GM23338 (cell line): ENCODE measurements around the gene NRCAM. TPM values are rescaled to one million over a fixed set of nuclear protein-coding genes. Genes with fewer than 3 reads are reported as not detected.

Experiments used
- ATAC-seq: fragments of 200-7000 bp; cut with Tn5 transposase; 3 replicates; pipeline ENCODE4 v1.9.1; 2020
- DNase-seq: peaks from one replicate; pipeline ENCODE4 v3.0.0-alpha.2; 2015; ENCODE audit warnings: low spot score
- H2AFZ ChIP-seq: fragments of 200-600 bp; sonication (generic); 2 replicates; pipeline ENCODE4 v1.8.0; 2016; ENCODE audit warnings: antibody characterized with exemption, mild to moderate bottlenecking, moderate library complexity
- H3F3A ChIP-seq: fragments of 200-600 bp; sonication (generic); replicated peaks from 2 replicates; pipeline ENCODE4 v1.8.0; 2017; ENCODE audit warnings: antibody characterized with exemption, mixed run types, low read depth
- H3K27ac ChIP-seq: fragments of 200-600 bp; sonication (generic); 2 replicates; pipeline ENCODE4 v1.6.1; 2016; ENCODE audit warnings: low read depth
- H3K27me3 ChIP-seq: fragments of 200-600 bp; sonication (generic); 2 replicates; pipeline ENCODE4 v1.8.0; 2016; ENCODE audit warnings: mild to moderate bottlenecking, mixed run types, moderate library complexity; ENCODE audit not compliant: insufficient read depth
- H3K36me3 ChIP-seq: fragments of 200-600 bp; sonication (generic); 2 replicates; pipeline ENCODE4 v1.8.0; 2016; ENCODE audit warnings: mild to moderate bottlenecking; ENCODE audit not compliant: insufficient read depth
- H3K4me1 ChIP-seq: fragments of 200-600 bp; sonication (generic); 2 replicates; pipeline ENCODE4 v1.8.0; 2016; ENCODE audit warnings: mild to moderate bottlenecking, moderate library complexity; ENCODE audit not compliant: insufficient read depth
- H3K4me2 ChIP-seq: fragments of 200-600 bp; sonication (generic); 2 replicates; pipeline ENCODE4 v1.7.1; 2017; ENCODE audit warnings: mixed run types
- H3K4me3 ChIP-seq: fragments of 200-600 bp; sonication (generic); 2 replicates; pipeline ENCODE4 v1.6.1; 2016; ENCODE audit warnings: mixed run types
- H3K79me2 ChIP-seq: fragments of 200-600 bp; sonication (generic); replicated peaks from 2 replicates; pipeline ENCODE4 v1.8.0; 2017; ENCODE audit warnings: mild to moderate bottlenecking; ENCODE audit not compliant: insufficient read depth
- H3K9me2 ChIP-seq: fragments of 200-600 bp; sonication (generic); 2 replicates; pipeline ENCODE4 v1.8.0; 2017; ENCODE audit not compliant: insufficient read depth
- H4K20me1 ChIP-seq: fragments of 200-600 bp; sonication (generic); replicated peaks from 2 replicates; pipeline ENCODE4 v1.8.0; 2017; ENCODE audit warnings: mild to moderate bottlenecking; ENCODE audit not compliant: insufficient read depth
- H3K27ac Mint-ChIP-seq: 2 replicates; pipeline ENCODE4 v1.8.0; 2020; ENCODE audit warnings: inconsistent platforms, mild to moderate bottlenecking, moderate library complexity, mixed read lengths
- H3K27me3 Mint-ChIP-seq: 3 replicates; pipeline ENCODE4 v1.8.0; 2022; ENCODE audit warnings: low read depth, mild to moderate bottlenecking, moderate library complexity, mixed read lengths, inconsistent platforms; ENCODE audit not compliant: insufficient read depth, poor library complexity
- H3K36me3 Mint-ChIP-seq: 3 replicates; pipeline ENCODE4 v1.8.0; 2021; ENCODE audit warnings: low read depth, mild to moderate bottlenecking, inconsistent platforms, moderate library complexity, mixed read lengths
- H3K4me1 Mint-ChIP-seq: 3 replicates; pipeline ENCODE4 v1.8.0; 2020; ENCODE audit warnings: mild to moderate bottlenecking, inconsistent platforms, mixed read lengths
- H3K4me3 Mint-ChIP-seq: 3 replicates; pipeline ENCODE4 v1.8.0; 2021; ENCODE audit warnings: moderate library complexity, mild to moderate bottlenecking, inconsistent platforms, mixed read lengths
- H3K9me3 Mint-ChIP-seq: 3 replicates; pipeline ENCODE4 v1.8.0; 2020; ENCODE audit warnings: moderate library complexity, mild to moderate bottlenecking, inconsistent platforms, mixed read lengths
- CREB1 ChIP-seq: fragments of 250-450 bp; sonication (Bioruptor Pico); IDR thresholded peaks from 2 replicates; pipeline ENCODE4 v1.5.0; 2020; ENCODE audit warnings: low read depth, mild to moderate bottlenecking, moderate library complexity
- CTCF ChIP-seq, 2 experiments: fragments of 200-600 bp in 1 of 2; sonication (generic) in 1 of 2; conservative IDR thresholded peaks; 2 replicates each; pipeline versions ENCODE4 v1.5.1 to v1.6.1; 2016 to 2017; ENCODE audit warnings: antibody characterized with exemption in 2 of 2, low read depth in 2 of 2, mild to moderate bottlenecking in 2 of 2, moderate library complexity in 1 of 2
- EZH2 ChIP-seq: fragments of 200-600 bp; sonication (generic); IDR thresholded peaks from one replicate; pipeline ENCODE4 v1.8.0; 2017; ENCODE audit warnings: antibody characterized with exemption, mild to moderate bottlenecking, low read depth; ENCODE audit not compliant: unreplicated experiment
- EZH2phosphoT487 ChIP-seq: fragments of 200-600 bp; sonication (generic); IDR thresholded peaks from one replicate; pipeline ENCODE4 v1.8.1; 2018; ENCODE audit warnings: antibody characterized with exemption; ENCODE audit not compliant: unreplicated experiment
- JUNB ChIP-seq: IDR thresholded peaks from one replicate; pipeline ENCODE4 v1.6.1; 2016; ENCODE audit warnings: antibody characterized with exemption; ENCODE audit not compliant: unreplicated experiment
- NANOG ChIP-seq: IDR thresholded peaks from 2 replicates; pipeline ENCODE4 v1.6.1; 2016; ENCODE audit warnings: antibody characterized with exemption, borderline replicate concordance
- POLR2AphosphoS5 ChIP-seq: IDR thresholded peaks from 2 replicates; pipeline ENCODE4 v1.6.1; 2016; ENCODE audit warnings: antibody characterized with exemption, low read depth
- REST ChIP-seq: IDR thresholded peaks from one replicate; pipeline ENCODE4 v1.6.1; 2018; ENCODE audit warnings: antibody characterized with exemption; ENCODE audit not compliant: unreplicated experiment
- STAT1 ChIP-seq: IDR thresholded peaks from one replicate; pipeline ENCODE4 v1.6.1; 2016; ENCODE audit warnings: antibody characterized with exemption; ENCODE audit not compliant: unreplicated experiment
- ZNF114 ChIP-seq: fragments of 250-450 bp; sonication (Bioruptor Pico); IDR thresholded peaks from 2 replicates; pipeline ENCODE4 v1.5.0; 2020; ENCODE audit warnings: mild to moderate bottlenecking, moderate library complexity
- ZNF331 ChIP-seq: fragments of 250-450 bp; sonication (Bioruptor Pico); IDR thresholded peaks from 2 replicates; pipeline ENCODE4 v1.5.0; 2020; ENCODE audit warnings: low read depth, mild to moderate bottlenecking, moderate library complexity
- polyA plus RNA-seq: library from polyadenylated mRNA; unstranded; fragments of >200 nt; fragmentation: Nextera tagmentation; extraction: Ambion mirVana; gene quantifications from 2 replicates; pipeline ENCODE4 v1.2.1, GENCODE V29; 2016
- total RNA-seq: library from RNA; depleted of rRNA; stranded (reverse); fragments of >200 nt; shearing (Covaris generic); gene quantifications from 2 replicates; pipeline ENCODE4 v1.2.3, GENCODE V29; 2014
- TF ChIP-seq, protein P1 (sequence below): IDR thresholded peaks from 2 replicates; pipeline ENCODE4 v1.6.1; 2016; ENCODE audit warnings: antibody characterized with exemption
- TF ChIP-seq, protein P2 (sequence below): fragments of 250-450 bp; sonication (Bioruptor Pico); IDR thresholded peaks from 2 replicates; pipeline ENCODE4 v1.5.0; 2020; ENCODE audit warnings: mild to moderate bottlenecking, moderate library complexity

NRCAM gene
- total and polyA plus RNA-seq, 2 experiments from 2014 or later, result 2.5 to 6.8 TPM

GRCh38 chr7:108158776-108159175, 297.5 kb downstream of the NRCAM start:
- H3K4me3 Mint-ChIP-seq, result no peak overlapping the region
- ATAC-seq (no peak), DNase-seq (no peak)
- no peaks in the 10 kb centered on the region for H3K9me2 ChIP-seq
- no peaks in the 10 kb centered on the region for H3K36me3 ChIP-seq
- no peaks in the 10 kb centered on the region for H3K79me2 ChIP-seq
- H3K27me3 ChIP-seq, result no peaks in the 10 kb centered on the region
- no peaks in the 10 kb centered on the region for H3F3A ChIP-seq
- TF ChIP-seq, protein P1, sequence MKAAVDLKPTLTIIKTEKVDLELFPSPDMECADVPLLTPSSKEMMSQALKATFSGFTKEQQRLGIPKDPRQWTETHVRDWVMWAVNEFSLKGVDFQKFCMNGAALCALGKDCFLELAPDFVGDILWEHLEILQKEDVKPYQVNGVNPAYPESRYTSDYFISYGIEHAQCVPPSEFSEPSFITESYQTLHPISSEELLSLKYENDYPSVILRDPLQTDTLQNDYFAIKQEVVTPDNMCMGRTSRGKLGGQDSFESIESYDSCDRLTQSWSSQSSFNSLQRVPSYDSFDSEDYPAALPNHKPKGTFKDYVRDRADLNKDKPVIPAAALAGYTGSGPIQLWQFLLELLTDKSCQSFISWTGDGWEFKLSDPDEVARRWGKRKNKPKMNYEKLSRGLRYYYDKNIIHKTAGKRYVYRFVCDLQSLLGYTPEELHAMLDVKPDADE, result no peak
- TF ChIP-seq ZNF331 (CRISPR knock-in tag) (no peak), EZH2 (no peak), STAT1 (no peak), REST (no peak), NANOG (no peak), CTCF (conservative IDR thresholded peaks at IDR 0.05; ENCODE audit: low read depth in 2 of 2) (no peak), JUNB (no peak), POLR2AphosphoS5 (no peak), ZNF114 (CRISPR knock-in tag) (no peak), CREB1 (CRISPR knock-in tag) (no peak), EZH2phosphoT487 (no peak)
- TF ChIP-seq, protein P2, sequence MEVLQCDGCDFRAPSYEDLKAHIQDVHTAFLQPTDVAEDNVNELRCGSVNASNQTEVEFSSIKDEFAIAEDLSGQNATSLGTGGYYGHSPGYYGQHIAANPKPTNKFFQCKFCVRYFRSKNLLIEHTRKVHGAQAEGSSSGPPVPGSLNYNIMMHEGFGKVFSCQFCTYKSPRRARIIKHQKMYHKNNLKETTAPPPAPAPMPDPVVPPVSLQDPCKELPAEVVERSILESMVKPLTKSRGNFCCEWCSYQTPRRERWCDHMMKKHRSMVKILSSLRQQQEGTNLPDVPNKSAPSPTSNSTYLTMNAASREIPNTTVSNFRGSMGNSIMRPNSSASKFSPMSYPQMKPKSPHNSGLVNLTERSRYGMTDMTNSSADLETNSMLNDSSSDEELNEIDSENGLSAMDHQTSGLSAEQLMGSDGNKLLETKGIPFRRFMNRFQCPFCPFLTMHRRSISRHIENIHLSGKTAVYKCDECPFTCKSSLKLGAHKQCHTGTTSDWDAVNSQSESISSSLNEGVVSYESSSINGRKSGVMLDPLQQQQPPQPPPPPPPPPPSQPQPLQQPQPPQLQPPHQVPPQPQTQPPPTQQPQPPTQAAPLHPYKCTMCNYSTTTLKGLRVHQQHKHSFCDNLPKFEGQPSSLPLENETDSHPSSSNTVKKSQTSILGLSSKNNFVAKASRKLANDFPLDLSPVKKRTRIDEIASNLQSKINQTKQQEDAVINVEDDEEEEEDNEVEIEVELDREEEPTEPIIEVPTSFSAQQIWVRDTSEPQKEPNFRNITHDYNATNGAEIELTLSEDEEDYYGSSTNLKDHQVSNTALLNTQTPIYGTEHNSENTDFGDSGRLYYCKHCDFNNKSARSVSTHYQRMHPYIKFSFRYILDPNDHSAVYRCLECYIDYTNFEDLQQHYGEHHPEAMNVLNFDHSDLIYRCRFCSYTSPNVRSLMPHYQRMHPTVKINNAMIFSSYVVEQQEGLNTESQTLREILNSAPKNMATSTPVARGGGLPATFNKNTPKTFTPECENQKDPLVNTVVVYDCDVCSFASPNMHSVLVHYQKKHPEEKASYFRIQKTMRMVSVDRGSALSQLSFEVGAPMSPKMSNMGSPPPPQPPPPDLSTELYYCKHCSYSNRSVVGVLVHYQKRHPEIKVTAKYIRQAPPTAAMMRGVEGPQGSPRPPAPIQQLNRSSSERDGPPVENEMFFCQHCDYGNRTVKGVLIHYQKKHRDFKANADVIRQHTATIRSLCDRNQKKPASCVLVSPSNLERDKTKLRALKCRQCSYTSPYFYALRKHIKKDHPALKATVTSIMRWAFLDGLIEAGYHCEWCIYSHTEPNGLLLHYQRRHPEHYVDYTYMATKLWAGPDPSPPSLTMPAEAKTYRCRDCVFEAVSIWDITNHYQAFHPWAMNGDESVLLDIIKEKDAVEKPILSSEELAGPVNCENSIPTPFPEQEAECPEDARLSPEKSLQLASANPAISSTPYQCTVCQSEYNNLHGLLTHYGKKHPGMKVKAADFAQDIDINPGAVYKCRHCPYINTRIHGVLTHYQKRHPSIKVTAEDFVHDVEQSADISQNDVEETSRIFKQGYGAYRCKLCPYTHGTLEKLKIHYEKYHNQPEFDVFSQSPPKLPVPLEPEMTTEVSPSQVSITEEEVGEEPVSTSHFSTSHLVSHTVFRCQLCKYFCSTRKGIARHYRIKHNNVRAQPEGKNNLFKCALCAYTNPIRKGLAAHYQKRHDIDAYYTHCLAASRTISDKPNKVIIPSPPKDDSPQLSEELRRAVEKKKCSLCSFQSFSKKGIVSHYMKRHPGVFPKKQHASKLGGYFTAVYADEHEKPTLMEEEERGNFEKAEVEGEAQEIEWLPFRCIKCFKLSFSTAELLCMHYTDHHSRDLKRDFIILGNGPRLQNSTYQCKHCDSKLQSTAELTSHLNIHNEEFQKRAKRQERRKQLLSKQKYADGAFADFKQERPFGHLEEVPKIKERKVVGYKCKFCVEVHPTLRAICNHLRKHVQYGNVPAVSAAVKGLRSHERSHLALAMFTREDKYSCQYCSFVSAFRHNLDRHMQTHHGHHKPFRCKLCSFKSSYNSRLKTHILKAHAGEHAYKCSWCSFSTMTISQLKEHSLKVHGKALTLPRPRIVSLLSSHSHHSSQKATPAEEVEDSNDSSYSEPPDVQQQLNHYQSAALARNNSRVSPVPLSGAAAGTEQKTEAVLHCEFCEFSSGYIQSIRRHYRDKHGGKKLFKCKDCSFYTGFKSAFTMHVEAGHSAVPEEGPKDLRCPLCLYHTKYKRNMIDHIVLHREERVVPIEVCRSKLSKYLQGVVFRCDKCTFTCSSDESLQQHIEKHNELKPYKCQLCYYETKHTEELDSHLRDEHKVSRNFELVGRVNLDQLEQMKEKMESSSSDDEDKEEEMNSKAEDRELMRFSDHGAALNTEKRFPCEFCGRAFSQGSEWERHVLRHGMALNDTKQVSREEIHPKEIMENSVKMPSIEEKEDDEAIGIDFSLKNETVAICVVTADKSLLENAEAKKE (CRISPR knock-in tag), result no peak
- H3K27ac ChIP-seq, result no peak overlapping the region
- no peak overlapping the region for H3K27ac Mint-ChIP-seq
- no peak overlapping the region for H3K4me3 ChIP-seq
- H3K9me3 Mint-ChIP-seq, result no peaks in the 10 kb centered on the region
- H3K4me2 ChIP-seq, result no peak overlapping the region
- no peaks in the 10 kb centered on the region for H3K27me3 Mint-ChIP-seq
- H2AFZ ChIP-seq, result no peak overlapping the region
- no peaks in the 10 kb centered on the region for H4K20me1 ChIP-seq
- H3K4me1 Mint-ChIP-seq, result no peaks in the 10 kb centered on the region
- no peaks in the 10 kb centered on the region for H3K36me3 Mint-ChIP-seq
- H3K4me1 ChIP-seq, result peaks cover 6% of the 10 kb centered on the region; the same call in 1 of the 2 replicates
